ENCODE results near the gene ANTXRL. TPM values are rescaled to one million over a fixed set of nuclear protein-coding genes. Genes with fewer than 3 reads are reported as not detected.
"Not testable (repeated sequence)": the region's sequence is repeated elsewhere in the genome, so short reads cannot be mapped to it uniquely, and the experiment has no call there.

The ANTXRL gene
- polyA plus RNA-seq, 1 donor from 2014 or later = not detected

GRCh38 chr10:46248651-46249146, 38.1 kb upstream of the ANTXRL start:
- Histone ChIP-seq H3K27me3 (ENCODE audit: insufficient read depth, low read depth, low read length) (no peaks in the 10 kb centered on the region), H3K4me2 (ENCODE audit: low read length) (no peak overlapping the region), H3K36me3 (ENCODE audit: insufficient read depth, low read length) (no peaks in the 10 kb centered on the region), H3K9me3 (ENCODE audit: low read length) (no peaks in the 10 kb centered on the region), H2AFZ (ENCODE audit: low read depth, low read length) (no peak overlapping the region), H3K4me3 (ENCODE audit: low read length) (no peak overlapping the region), H3K9me2 (ENCODE audit: insufficient read depth, low read length) (no peaks in the 10 kb centered on the region), H3K79me2 (replicated peaks; ENCODE audit: insufficient read depth, low read length) (no peaks in the 10 kb centered on the region), H3K27ac (ENCODE audit: low read length) (no peak overlapping the region), H3F3A (ENCODE audit: insufficient read depth, low read length, poor library complexity, severe bottlenecking) (no peaks in the 10 kb centered on the region), H4K20me1 (ENCODE audit: insufficient read depth) (no peaks in the 10 kb centered on the region), H3K9ac (ENCODE audit: low read length) (no peak overlapping the region)
- TF ChIP-seq MXI1 (conservative IDR thresholded peaks at IDR 0.05; ENCODE audit: poor library complexity, severe bottlenecking) = no peak
- no peak for TF ChIP-seq EP300 (conservative IDR thresholded peaks at IDR 0.05; ENCODE audit: poor library complexity, severe bottlenecking)
- TF ChIP-seq EZH2 (IDR thresholded peaks at IDR 0.05; ENCODE audit: borderline replicate concordance, insufficient read depth, low read length, poor library complexity, severe bottlenecking) = no peak
- TF ChIP-seq, protein P1, sequence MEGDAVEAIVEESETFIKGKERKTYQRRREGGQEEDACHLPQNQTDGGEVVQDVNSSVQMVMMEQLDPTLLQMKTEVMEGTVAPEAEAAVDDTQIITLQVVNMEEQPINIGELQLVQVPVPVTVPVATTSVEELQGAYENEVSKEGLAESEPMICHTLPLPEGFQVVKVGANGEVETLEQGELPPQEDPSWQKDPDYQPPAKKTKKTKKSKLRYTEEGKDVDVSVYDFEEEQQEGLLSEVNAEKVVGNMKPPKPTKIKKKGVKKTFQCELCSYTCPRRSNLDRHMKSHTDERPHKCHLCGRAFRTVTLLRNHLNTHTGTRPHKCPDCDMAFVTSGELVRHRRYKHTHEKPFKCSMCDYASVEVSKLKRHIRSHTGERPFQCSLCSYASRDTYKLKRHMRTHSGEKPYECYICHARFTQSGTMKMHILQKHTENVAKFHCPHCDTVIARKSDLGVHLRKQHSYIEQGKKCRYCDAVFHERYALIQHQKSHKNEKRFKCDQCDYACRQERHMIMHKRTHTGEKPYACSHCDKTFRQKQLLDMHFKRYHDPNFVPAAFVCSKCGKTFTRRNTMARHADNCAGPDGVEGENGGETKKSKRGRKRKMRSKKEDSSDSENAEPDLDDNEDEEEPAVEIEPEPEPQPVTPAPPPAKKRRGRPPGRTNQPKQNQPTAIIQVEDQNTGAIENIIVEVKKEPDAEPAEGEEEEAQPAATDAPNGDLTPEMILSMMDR (IDR thresholded peaks at IDR 0.05; ENCODE audit: poor library complexity, severe bottlenecking) = no peak
- no peak for TF ChIP-seq SMC3 (conservative IDR thresholded peaks at IDR 0.05; ENCODE audit: poor library complexity)
- no peak for TF ChIP-seq TAF1 (IDR thresholded peaks at IDR 0.05; ENCODE audit: low read depth)
- TF ChIP-seq RAD21 (conservative IDR thresholded peaks at IDR 0.05) = no peak
- TF ChIP-seq POLR2AphosphoS5 (IDR thresholded peaks at IDR 0.05) = no peak
- no peak for TF ChIP-seq REST (IDR thresholded peaks at IDR 0.05; ENCODE audit: borderline replicate concordance)

- H3K9me3 ChIP-seq (ENCODE audit: low read length); H3F3A ChIP-seq (ENCODE audit: insufficient read depth, low read length, poor library complexity, severe bottlenecking): not testable (repeated sequence)
These were observed 37.0 kb upstream of the ANTXRL start for GRCh38 chr10:46249617-46250344.

More at GRCh38 chr10:46249617-46250344, 37.0 kb upstream of the ANTXRL start:
- not testable (repeated sequence) for H3K4me3 ChIP-seq (ENCODE audit: low read length); H4K20me1 ChIP-seq (ENCODE audit: insufficient read depth); H3K36me3 ChIP-seq (ENCODE audit: insufficient read depth, low read length); H3K27ac ChIP-seq (ENCODE audit: low read length); H3K4me2 ChIP-seq (ENCODE audit: low read length); H3K79me2 ChIP-seq (replicated peaks; ENCODE audit: insufficient read depth, low read length); H3K9ac ChIP-seq (ENCODE audit: low read length); H2AFZ ChIP-seq (ENCODE audit: low read depth, low read length); H3K27me3 ChIP-seq (ENCODE audit: insufficient read depth, low read depth, low read length); H3K9me2 ChIP-seq (ENCODE audit: insufficient read depth, low read length)

Measured in neural cell (in vitro differentiated cells).